Endothelial cell of umbilical vein (primary cell): ENCODE results near the gene PAK5. TPM values are rescaled to one million over a fixed set of nuclear protein-coding genes. Genes with fewer than 3 reads are reported as not detected.

Experiments used
- BruUV-seq: library from RNA; stranded (reverse); fragments of 400-500 nt; replicated peaks from 2 replicates; lab custom pipeline; 2021; lab: Mats Ljungman, UMichigan
- CTCF ChIA-PET: fragments of 300-600, 350-600 bp; sonication (Branson Sonifier 250); formaldehyde crosslinking; loops from one replicate; lab custom pipeline; 2021; ENCODE audit warnings: antibody characterized with exemption, inconsistent platforms; lab: Charles Lee
- POLR2A ChIA-PET: fragments of 300-600, 350-600 bp; sonication (Branson Sonifier 250); formaldehyde crosslinking; loops from one replicate; lab custom pipeline; 2021; ENCODE audit warnings: antibody characterized with exemption, inconsistent platforms; lab: Charles Lee
- DNase-seq: peaks from one replicate; pipeline ENCODE4 v3.0.0-alpha.2; 2011; ENCODE audit warnings: low read depth, low spot score
- FAIRE-seq: peaks from 2 replicates; lab custom pipeline; 2011; peaks lifted over from hg19 to GRCh38; lab: Jason Lieb, UNC
- H2AFZ ChIP-seq: 2 replicates; pipeline ENCODE4 v1.6.0; 2012; ENCODE audit warnings: low read depth, low read length, control low read depth, inconsistent platforms
- H3K27ac ChIP-seq: 2 replicates; pipeline ENCODE4 v1.5.1; 2011; ENCODE audit warnings: low read depth, mild to moderate bottlenecking, control low read depth, low read length, moderate library complexity; ENCODE audit not compliant: insufficient read depth
- H3K27me3 ChIP-seq, 2 experiments: 2 replicates each; pipeline versions ENCODE4 v1.6.0 to v1.6.1; 2011; ENCODE audit warnings: low read length in 2 of 2, mixed read lengths in 1 of 2; ENCODE audit not compliant: control insufficient read depth in 2 of 2, insufficient read depth in 2 of 2
- H3K36me3 ChIP-seq, 2 experiments: 2 replicates in 1 of 2; 3 replicates in 1 of 2; pipeline ENCODE4 v1.5.1; 2011; ENCODE audit warnings: low read length in 2 of 2, mild to moderate bottlenecking in 1 of 2, moderate library complexity in 1 of 2; ENCODE audit not compliant: control insufficient read depth in 2 of 2, insufficient read depth in 2 of 2; ENCODE audit errors: extremely low read depth in 1 of 2
- H3K4me1 ChIP-seq: 3 replicates; pipeline ENCODE4 v1.5.1; 2011; ENCODE audit warnings: mild to moderate bottlenecking, low read length; ENCODE audit not compliant: control insufficient read depth, insufficient read depth; ENCODE audit errors: extremely low read depth
- H3K4me2 ChIP-seq: 2 replicates; pipeline ENCODE4 v1.6.1; 2011; ENCODE audit warnings: low read length, control low read depth, mixed read lengths; ENCODE audit not compliant: insufficient read depth
- H3K4me3 ChIP-seq, 3 experiments: fragments of 200-600 bp in 1 of 3; sonication (generic), shearing (Covaris generic) in 1 of 3; replicated peaks in 1 of 3; 2 replicates each; pipeline ENCODE4 v1.5.1; 2011 to 2016; ENCODE audit warnings: control low read depth in 3 of 3, low read length in 3 of 3, mild to moderate bottlenecking in 2 of 3, inconsistent platforms in 1 of 3, low read depth in 1 of 3, moderate library complexity in 1 of 3; ENCODE audit not compliant: insufficient read depth in 1 of 3
- H3K79me2 ChIP-seq: 2 replicates; pipeline ENCODE4 v1.6.0; 2012; ENCODE audit warnings: low read length, inconsistent platforms; ENCODE audit not compliant: control insufficient read depth, insufficient read depth
- H3K9ac ChIP-seq: replicated peaks from 2 replicates; pipeline ENCODE3; 2011; ENCODE audit warnings: low read length, control low read depth; ENCODE audit not compliant: insufficient read depth; ENCODE audit errors: extremely low read depth
- H3K9me1 ChIP-seq: replicated peaks from 3 replicates; pipeline ENCODE4 v1.6.0; 2011; ENCODE audit warnings: mild to moderate bottlenecking, low read length; ENCODE audit not compliant: control insufficient read depth, insufficient read depth; ENCODE audit errors: extremely low read depth
- H3K9me3 ChIP-seq: replicated peaks from 2 replicates; pipeline ENCODE4 v1.5.1; 2012; ENCODE audit warnings: low read length, inconsistent platforms; ENCODE audit not compliant: control insufficient read depth, insufficient read depth
- H4K20me1 ChIP-seq: replicated peaks from 2 replicates; pipeline ENCODE3; 2011; ENCODE audit warnings: mild to moderate bottlenecking, low read length; ENCODE audit not compliant: control insufficient read depth, insufficient read depth; ENCODE audit errors: extremely low read depth
- EZH2 ChIP-seq: IDR thresholded peaks from 2 replicates; pipeline ENCODE4 v1.6.1; 2012; ENCODE audit warnings: borderline replicate concordance, low read depth, mild to moderate bottlenecking, moderate library complexity, low read length, inconsistent platforms; ENCODE audit not compliant: severe bottlenecking
- FOS ChIP-seq: IDR thresholded peaks from 2 replicates; pipeline ENCODE4 v1.6.1; 2011; ENCODE audit warnings: mild to moderate bottlenecking, low read length, moderate library complexity, borderline replicate concordance; ENCODE audit not compliant: insufficient read depth
- GATA2 ChIP-seq: IDR thresholded peaks from 2 replicates; pipeline ENCODE4 v1.7.0; 2011; ENCODE audit warnings: low read depth, mild to moderate bottlenecking, moderate library complexity, mixed read lengths, low read length; ENCODE audit not compliant: insufficient read length, insufficient read depth
- JUN ChIP-seq: IDR thresholded peaks from 2 replicates; pipeline ENCODE4 v1.6.1; 2011; ENCODE audit warnings: borderline replicate concordance, low read depth; ENCODE audit not compliant: insufficient read length, insufficient read depth
- MAX ChIP-seq: IDR thresholded peaks from 2 replicates; pipeline ENCODE4 v1.6.1; 2011; ENCODE audit not compliant: insufficient read depth, insufficient read length
- MYC ChIP-seq: IDR thresholded peaks from one replicate; pipeline ENCODE4 v1.6.1; 2011; ENCODE audit warnings: mild to moderate bottlenecking, low read depth, low read length
- POLR2A ChIP-seq: IDR thresholded peaks from 2 replicates; pipeline ENCODE4 v1.6.1; 2012; ENCODE audit warnings: low read depth, mild to moderate bottlenecking, control low read depth, low read length
- POLR2AphosphoS5 ChIP-seq: IDR thresholded peaks from 2 replicates; pipeline ENCODE4 v1.6.1; 2012; ENCODE audit warnings: low read depth, mild to moderate bottlenecking, control low read depth, low read length, moderate library complexity; ENCODE audit not compliant: insufficient read depth
- dilution Hi-C: fragments of 300-500 bp; cut with MboI; formaldehyde crosslinking; loops from one replicate; pipeline ENCODE4 v1.15.0; 2019; ENCODE audit warnings: low sequenced_read_pairs; ENCODE audit not compliant: extremely low pct_ligation_motif_present
- intact Hi-C: fragments of 100-400 bp; cut with micrococcal nuclease; formaldehyde crosslinking; loops from one replicate; pipeline ENCODE4 v1.10.0; 2022
- polyA plus RNA-seq, 4 experiments: library from polyadenylated mRNA; depleted of rRNA in 3 of 4; stranded (reverse) in 3 of 4; unstranded in 1 of 4; fragments of >200 nt; gene quantifications; 2 replicates each; pipeline versions ENCODE4 v1.2.1 to v1.2.3, GENCODE V29; 2011 to 2012; ENCODE audit warnings: missing spikeins in 1 of 4
- total RNA-seq: library from RNA; stranded (reverse); gene quantifications from 2 replicates; pipeline ENCODE4 v1.2.3, GENCODE V29; 2021
- TF ChIP-seq, protein P1 (sequence below), 2 donors: IDR thresholded peaks; 1 replicate in 1 of 2; 2 replicates in 1 of 2; pipeline ENCODE4 v1.5.1; 2011; ENCODE audit warnings: low read length in 2 of 2, mild to moderate bottlenecking in 2 of 2, moderate library complexity in 2 of 2, control low read depth in 1 of 2, inconsistent platforms in 1 of 2, low read depth in 1 of 2; ENCODE audit not compliant: insufficient read depth in 1 of 2; ENCODE audit errors: extremely low read depth in 1 of 2

The PAK5 gene
- total and polyA plus RNA-seq, 2 donors (not counting 3 experiments of a cell fraction or from before 2014, with no cell fraction given), result not detected

DNA sequence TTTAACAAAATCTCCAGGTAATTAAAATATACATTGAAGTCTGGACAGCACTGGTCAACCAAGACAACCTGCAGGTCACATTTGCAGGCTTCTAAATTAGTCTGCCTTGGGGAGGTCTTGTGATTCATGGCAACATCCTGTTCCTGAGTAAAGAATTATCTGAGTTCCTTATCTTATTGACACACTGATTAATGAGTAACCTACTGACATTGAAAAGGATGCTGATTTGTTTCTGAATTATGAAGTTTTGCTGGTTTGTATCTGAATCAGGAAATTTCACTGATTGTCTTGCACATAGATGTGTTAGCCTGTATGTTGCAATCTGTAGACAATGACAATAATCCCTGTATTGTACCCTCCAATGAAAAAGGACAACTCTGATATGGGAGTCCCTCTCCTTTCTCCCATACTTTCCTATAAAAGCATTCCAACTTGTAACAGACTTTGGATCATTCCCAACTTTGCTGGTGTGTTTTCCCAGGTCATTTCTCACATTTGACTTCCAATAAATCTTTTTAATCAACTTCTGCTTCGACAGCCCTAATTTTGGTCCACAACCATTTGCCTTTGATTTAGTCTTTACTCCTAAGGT, 244.5 kb downstream of the PAK5 start:
- Histone ChIP-seq H3K79me2 (no peaks in the 10 kb centered on the region), H3K27ac (no peak overlapping the region), H3K9me3 (no peaks in the 10 kb centered on the region), H3K4me1 (peaks cover 22% of the 10 kb centered on the region), H3K4me3 (no peak overlapping the region), H3K4me2 (peak overlapping the region; percentile 30), H3K27me3 (no peaks in the 10 kb centered on the region), H2AFZ (no peak overlapping the region), H4K20me1 (no peaks in the 10 kb centered on the region), H3K9me1 (no peaks in the 10 kb centered on the region), H3K36me3 (no peaks in the 10 kb centered on the region), H3K9ac (no peak overlapping the region)
- peak; percentile 74 for TF ChIP-seq POLR2AphosphoS5
- peak; percentile 94 for TF ChIP-seq FOS
- TF ChIP-seq POLR2A, result no peak
- TF ChIP-seq EZH2, result no peak
- TF ChIP-seq, protein P1, sequence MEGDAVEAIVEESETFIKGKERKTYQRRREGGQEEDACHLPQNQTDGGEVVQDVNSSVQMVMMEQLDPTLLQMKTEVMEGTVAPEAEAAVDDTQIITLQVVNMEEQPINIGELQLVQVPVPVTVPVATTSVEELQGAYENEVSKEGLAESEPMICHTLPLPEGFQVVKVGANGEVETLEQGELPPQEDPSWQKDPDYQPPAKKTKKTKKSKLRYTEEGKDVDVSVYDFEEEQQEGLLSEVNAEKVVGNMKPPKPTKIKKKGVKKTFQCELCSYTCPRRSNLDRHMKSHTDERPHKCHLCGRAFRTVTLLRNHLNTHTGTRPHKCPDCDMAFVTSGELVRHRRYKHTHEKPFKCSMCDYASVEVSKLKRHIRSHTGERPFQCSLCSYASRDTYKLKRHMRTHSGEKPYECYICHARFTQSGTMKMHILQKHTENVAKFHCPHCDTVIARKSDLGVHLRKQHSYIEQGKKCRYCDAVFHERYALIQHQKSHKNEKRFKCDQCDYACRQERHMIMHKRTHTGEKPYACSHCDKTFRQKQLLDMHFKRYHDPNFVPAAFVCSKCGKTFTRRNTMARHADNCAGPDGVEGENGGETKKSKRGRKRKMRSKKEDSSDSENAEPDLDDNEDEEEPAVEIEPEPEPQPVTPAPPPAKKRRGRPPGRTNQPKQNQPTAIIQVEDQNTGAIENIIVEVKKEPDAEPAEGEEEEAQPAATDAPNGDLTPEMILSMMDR (IDR thresholded peaks at IDR 0.05; ENCODE audit: extremely low read depth in 1 of 2, insufficient read depth in 1 of 2, low read depth in 1 of 2, low read length in 2 of 2), result no peak
- TF ChIP-seq JUN, result peak; percentile 42
- TF ChIP-seq MYC, result no peak
- peak; percentile 100 for TF ChIP-seq GATA2
- no peak for TF ChIP-seq MAX
- ChIA-PET CTCF (interaction anchor here (2.8 to 6.7 kb wide), 2 partner anchors 16 to 185 kb away, joined by 21 to 34 read pairs; no protein-coding TSS in a partner anchor), POLR2A (no interaction called here)
- BruUV-seq, result no TSS peak
- FAIRE-seq, result peak; percentile 75
- intact Hi-C loops, result no loop called here
- peak; percentile 56 for DNase-seq
- dilution Hi-C loops, result no loop called here
